Measurements from ENCODE around the gene ZNF316. TPM values are rescaled to one million over a fixed set of nuclear protein-coding genes. Genes with fewer than 3 reads are reported as not detected.

The ZNF316 gene
- total and polyA plus RNA-seq, 10 of the 15 experiments (the other 5 are each of a cell fraction or from before 2014, with no cell fraction given), result 0.03 to 28.9 (median 5.7) TPM

GRCh38 chr7:6589829-6590644 lies 47.1 kb upstream of the ZNF316 start, which contains the start of gene INTS15:
TSS of gene INTS15 (plus strand) at chr7:6590021. CDS start at chr7:6590284, 263 bp downstream.
- no TSS peak for BruUV-seq (replicated peaks)
- ChIA-PET POLR2A (interaction anchor here (0.7 to 2.6 kb wide), 4 partner anchors 8 to 764 kb away, joined by 3 to 11 read pairs (median 5); no protein-coding TSS in a partner anchor), RAD21 (ENCODE audit: unreplicated experiment) (interaction anchor here (0.5 to 1.7 kb wide), 4 partner anchors 12 to 147 kb away, joined by 3 to 5 read pairs (median 3); no protein-coding TSS in a partner anchor), CTCF (interaction anchor here (0.7 to 3.5 kb wide), 7 partner anchors 9 to 340 kb away, joined by 4 to 13 read pairs (median 6); partner anchors contain the start of gene ZDHHC4), SMC1A (ENCODE audit: uncharacterized antibody, unreplicated experiment) (interaction anchor here (1.0 to 2.1 kb wide), 3 partner anchors 13 to 74 kb away, joined by 4 to 7 read pairs (median 4); partner anchors contain the start of gene ZDHHC4)
- ATAC-seq, result peak; percentile 93
- DNase-seq (ENCODE audit: low read depth, low spot score), result no peak
- no peaks in the 10 kb centered on the region for H3K27me3 ChIP-seq (replicated peaks in 1 of 2; ENCODE audit: control insufficient read depth in 2 of 2, insufficient read depth in 2 of 2, low read length in 1 of 2)
- no peaks in the 10 kb centered on the region for H3K9me3 ChIP-seq (replicated peaks; ENCODE audit: control insufficient read depth, insufficient read depth, low read length)
- H3K4me1 ChIP-seq (ENCODE audit: control insufficient read depth, insufficient read depth, low read length), result peaks cover 10% of the 10 kb centered on the region
- in situ Hi-C loops (cut with MboI), result no loop called here
- intact Hi-C loops (cut with micrococcal nuclease; ENCODE audit: unreplicated experiment), result loop anchor here (5.0 to 10.0 kb wide), 3 partner anchors 117 to 735 kb away; partner anchors contain the start of gene ZNF12
- H2AFZ ChIP-seq (ENCODE audit: control insufficient read depth, low read depth, low read length), result peak within 1 kb of the TSS; percentile 86
- no peak for FAIRE-seq
- peaks cover 14% of the 10 kb centered on the region for H3K79me2 ChIP-seq (ENCODE audit: control insufficient read depth, insufficient read depth, low read length)
- no peaks in the 10 kb centered on the region; the same call in 1 of the 2 replicates for H4K20me1 ChIP-seq (ENCODE audit: control insufficient read depth, insufficient read depth)
- peaks cover 0 to 14% of the 10 kb centered on the region in 2 experiments; a peak in 2 of 4 replicates for H3K36me3 ChIP-seq (ENCODE audit: control insufficient read depth in 2 of 2, insufficient read depth in 2 of 2, low read length in 1 of 2)
- peak within 1 kb of the TSS; percentile 87 for H3K4me3 ChIP-seq
- peak within 1 kb of the TSS; percentile 69 for H3K9ac ChIP-seq (ENCODE audit: control insufficient read depth, insufficient read depth, low read length)
- peak within 1 kb of the TSS; percentile 79 for H3K27ac ChIP-seq (ENCODE audit: control insufficient read depth, insufficient read depth)
- peak within 1 kb of the TSS; percentile 88 for H3K4me2 ChIP-seq (ENCODE audit: control insufficient read depth, insufficient read depth)
- under 1% methylated on average over 93 of the region's 107 CpGs for WGBS (ENCODE audit: insufficient coverage, insufficient replicate concordance, low lambda C conversion rate, missing lambda C conversion rate)
- TF ChIP-seq ATF2 (IDR thresholded peaks at IDR 0.05; ENCODE audit: low read length) (no peak), MYC (IDR thresholded peaks at IDR 0.05; ENCODE audit: insufficient read depth, insufficient read length, insufficient replicate concordance, low read length, severe bottlenecking) (no peak), SUPT20H (IDR thresholded peaks at IDR 0.05; ENCODE audit: borderline replicate concordance, control insufficient read depth, low read depth, low read length) (no peak), JUNB (IDR thresholded peaks at IDR 0.05) (no peak), IRF4 (IDR thresholded peaks at IDR 0.05; ENCODE audit: low read depth, low read length) (no peak), ZBTB11 (CRISPR knock-in tag; IDR thresholded peaks at IDR 0.05) (0 out of 2 replicates have a peak, but pooled peaks have one; percentile 30), NR2C2 (IDR thresholded peaks at IDR 0.05; ENCODE audit: borderline replicate concordance, control insufficient read depth, insufficient read length, low read depth) (no peak), REST (IDR thresholded peaks at IDR 0.05; ENCODE audit: low read depth, low read length) (0 out of 2 replicates have a peak, but pooled peaks have one; percentile 24), MTA3 (IDR thresholded peaks at IDR 0.05; ENCODE audit: borderline replicate concordance, low read length) (no peak)
